HG03469 (cell line): ENCODE data around the gene P2RY2.

Experiments
- ATAC-seq: cut with Tn5 transposase; IDR thresholded peaks from one replicate; pipeline ENCODE4 v1.9.1; 2021; ENCODE audit warnings: mild to moderate bottlenecking, moderate library complexity, moderate number of reproducible peaks; ENCODE audit not compliant: unreplicated experiment

Gene P2RY2

GRCh38 chr11:73218106-73218829 lies at the start of gene P2RY2:
Gene P2RY2 (plus strand): TSS chr11:73218281. CDS start chr11:73234160, 15,879 bp downstream.
- ATAC-seq, result no peak

- ATAC-seq, result no peak
Observed at GRCh38 chr11:73168925-73169579, 49.0 kb upstream of the P2RY2 start.

GRCh38 chr11:73170140-73170539 lies 47.9 kb upstream of the P2RY2 start:
- ATAC-seq, result no peak

- ATAC-seq, result no peak
Observed at GRCh38 chr11:73171436-73172161, 46.5 kb upstream of the P2RY2 start.

- no peak for ATAC-seq
Observed at GRCh38 chr11:73172992-73173656, 45.0 kb upstream of the P2RY2 start.

GRCh38 chr11:73173755-73174494 lies 44.2 kb upstream of the P2RY2 start:
- ATAC-seq, result no peak

- no peak for ATAC-seq
Observed at GRCh38 chr11:73174495-73174791, 43.6 kb upstream of the P2RY2 start.

- no peak for ATAC-seq
Observed at GRCh38 chr11:73175551-73176144, 42.4 kb upstream of the P2RY2 start.

GRCh38 chr11:73176145-73176873 lies 41.8 kb upstream of the P2RY2 start:
- ATAC-seq, result no peak

GRCh38 chr11:73176874-73177155 lies 41.3 kb upstream of the P2RY2 start:
- no peak for ATAC-seq

GRCh38 chr11:73177380-73177777 lies 40.7 kb upstream of the P2RY2 start:
- ATAC-seq, result no peak

GRCh38 chr11:73177778-73178539 lies 40.1 kb upstream of the P2RY2 start:
- ATAC-seq, result peak; percentile 65

GRCh38 chr11:73178681-73179080 lies 39.4 kb upstream of the P2RY2 start:
- no peak for ATAC-seq

- ATAC-seq, result no peak
Observed at GRCh38 chr11:73182824-73183321, 35.2 kb upstream of the P2RY2 start.

- no peak for ATAC-seq
Observed at GRCh38 chr11:73184953-73185671, 33.0 kb upstream of the P2RY2 start.

GRCh38 chr11:73185680-73186293 lies 32.3 kb upstream of the P2RY2 start:
- ATAC-seq, result no peak

GRCh38 chr11:73186294-73186850 lies 31.7 kb upstream of the P2RY2 start:
- ATAC-seq, result no peak

- ATAC-seq, result no peak
Observed at GRCh38 chr11:73186886-73187285, 31.2 kb upstream of the P2RY2 start.
